K562 (cell line): Measurements from ENCODE around the gene PAFAH2. TPM values are rescaled to one million over a fixed set of nuclear protein-coding genes. Genes with fewer than 3 reads are reported as not detected.

Experiments used
- ATAC-seq: fragments of 200-7000 bp; cut with Tn5 transposase; 3 replicates; pipeline ENCODE4 v1.9.1; 2020; ENCODE audit warnings: moderate library complexity
- BruUV-seq: library from RNA; stranded (reverse); fragments of 400-500 nt; replicated peaks from 2 replicates; lab custom pipeline; 2021; lab: Mats Ljungman, UMichigan
- CTCF ChIA-PET: fragments of 300-600 bp; formaldehyde crosslinking; extraction: SDS; loops from one replicate; lab custom pipeline; 2021; ENCODE audit warnings: low intra/inter-chr PET ratio; lab: Yijun Ruan, JAX
- POLR2A ChIA-PET: fragments of 300-600, 350-650 bp; sonication (Branson Sonifier 250); formaldehyde crosslinking; extraction: SDS; loops from one replicate; lab custom pipeline; 2021; ENCODE audit warnings: antibody characterized with exemption, inconsistent platforms; lab: Yijun Ruan, JAX
- DNase-seq, 4 experiments: peaks; one replicate each; pipeline versions ENCODE4 v3.0.0 to v3.0.0-alpha.2; 2011 to 2018; ENCODE audit warnings: low spot score in 3 of 4, mixed read lengths in 3 of 4; ENCODE audit errors: extremely low read depth in 1 of 4
- FAIRE-seq: peaks from 2 replicates; lab custom pipeline; 2011; peaks lifted over from hg19 to GRCh38; lab: Jason Lieb, UNC
- H2AFZ ChIP-seq: 2 replicates; pipeline ENCODE4 v1.6.0; 2011; ENCODE audit warnings: low read depth, low read length, control low read depth, inconsistent platforms
- H3K27ac ChIP-seq: fragments of 200-600 bp; 3 replicates; pipeline ENCODE4 v1.8.0; 2011; ENCODE audit warnings: low read depth, mild to moderate bottlenecking, control low read depth, inconsistent platforms, low read length, moderate library complexity, mixed read lengths; ENCODE audit errors: extremely low read depth
- H3K27me3 ChIP-seq, 2 experiments: fragments of 300-600 bp in 1 of 2; 2 replicates in 1 of 2; 3 replicates in 1 of 2; pipeline versions ENCODE4 v1.6.0 to v1.8.0; 2011; ENCODE audit warnings: inconsistent platforms in 2 of 2, low read length in 2 of 2, mild to moderate bottlenecking in 1 of 2, mixed read lengths in 1 of 2, moderate library complexity in 1 of 2; ENCODE audit not compliant: control insufficient read depth in 2 of 2, insufficient read depth in 2 of 2
- H3K36me3 ChIP-seq: fragments of 300-600 bp; 3 replicates; pipeline ENCODE4 v1.8.0; 2011; ENCODE audit warnings: mild to moderate bottlenecking, low read length, inconsistent platforms; ENCODE audit not compliant: control insufficient read depth, insufficient read depth
- H3K4me1 ChIP-seq, 2 experiments: fragments of 200-600 bp in 1 of 2; replicated peaks in 1 of 2; 2 replicates in 1 of 2; 3 replicates in 1 of 2; pipeline versions ENCODE4 v1.5.1 to v1.8.0; 2011; ENCODE audit warnings: inconsistent platforms in 2 of 2, low read length in 2 of 2, mild to moderate bottlenecking in 1 of 2, mixed read lengths in 1 of 2, moderate library complexity in 1 of 2; ENCODE audit not compliant: control insufficient read depth in 2 of 2, insufficient read depth in 2 of 2
- H3K4me2 ChIP-seq: 2 replicates; pipeline ENCODE4 v1.6.1; 2011; ENCODE audit warnings: low read length, control low read depth, inconsistent platforms, mixed read lengths; ENCODE audit not compliant: insufficient read depth
- H3K4me3 ChIP-seq: fragments of 200-600 bp; sonication (generic), shearing (Covaris generic); 2 replicates; pipeline ENCODE4 v1.5.1; 2016; ENCODE audit warnings: control low read depth, inconsistent platforms
- H3K79me2 ChIP-seq: fragments of 200-600 bp; 3 replicates; pipeline ENCODE4 v1.8.0; 2011; ENCODE audit warnings: low read length, inconsistent platforms; ENCODE audit not compliant: control insufficient read depth, insufficient read depth
- H3K9ac ChIP-seq, 2 experiments: 2 replicates each; pipeline versions ENCODE4 v1.6.0 to v1.6.1; 2011; ENCODE audit warnings: low read depth in 2 of 2, low read length in 2 of 2, control low read depth in 1 of 2, inconsistent platforms in 1 of 2, mild to moderate bottlenecking in 1 of 2, mixed read lengths in 1 of 2; ENCODE audit not compliant: insufficient read depth in 1 of 2
- H3K9me1 ChIP-seq: one replicate; pipeline ENCODE4 v1.6.0; 2011; ENCODE audit warnings: inconsistent platforms, mild to moderate bottlenecking, low read length, moderate library complexity; ENCODE audit not compliant: control insufficient read depth, insufficient read depth
- H3K9me3 ChIP-seq: replicated peaks from 2 replicates; pipeline ENCODE4 v1.5.1; 2011; ENCODE audit warnings: low read depth, low read length, inconsistent platforms; ENCODE audit not compliant: control insufficient read depth, insufficient read depth
- H4K20me1 ChIP-seq: replicated peaks from 2 replicates; pipeline ENCODE4 v1.6.1; 2011; ENCODE audit warnings: low read length, inconsistent platforms, mixed read lengths; ENCODE audit not compliant: control insufficient read depth, insufficient read depth
- BHLHE40 ChIP-seq: IDR thresholded peaks from 2 replicates; pipeline ENCODE4 v1.6.1; 2011; ENCODE audit warnings: low read length, improper control_type of control experiment
- CBFB ChIP-seq: sonication (generic); formaldehyde crosslinking; IDR thresholded peaks from 2 replicates; pipeline ENCODE4 v1.4.0; 2020; ENCODE audit warnings: mild to moderate bottlenecking, missing genetic modification reagents
- HLTF ChIP-seq: fragments of 450-650 bp; IDR thresholded peaks from 2 replicates; pipeline ENCODE4 v1.6.1; 2016
- LARP7 ChIP-seq: fragments of 450-650 bp; IDR thresholded peaks from 2 replicates; pipeline ENCODE4 v1.6.1; 2016
- in situ Hi-C: fragments of 300-500 bp; cut with MboI; formaldehyde crosslinking; loops from 4 replicates; pipeline ENCODE4 v1.15.0; 2018; ENCODE audit warnings: inconsistent platforms, mixed read lengths
- intact Hi-C: fragments of 100-400 bp; cut with micrococcal nuclease; formaldehyde crosslinking; loops from 2 replicates; pipeline ENCODE4 v1.14.2; 2022
- polyA plus RNA-seq, 8 experiments: library from polyadenylated mRNA; depleted of rRNA in 4 of 8; stranded (reverse) in 5 of 8; unstranded in 3 of 8; fragments of >200 nt; fragmentation: Nextera tagmentation in 2 of 8; fragmentation: Illumina TruSeq in 1 of 8; extraction: Ambion mirVana in 2 of 8; extraction: Trizol in 1 of 8; gene quantifications; 2 replicates each; pipeline versions ENCODE4 v1.2.1 to v1.2.3, GENCODE V29; 2011 to 2014; ENCODE audit warnings: inconsistent platforms in 1 of 8, missing spikeins in 1 of 8
- total RNA-seq, 7 experiments: library from RNA; depleted of rRNA in 6 of 7; stranded (reverse); fragments of >200 nt in 6 of 7; fragmentation: Illumina TruSeq in 2 of 7; extraction: Trizol in 2 of 7; gene quantifications; 2 replicates each; pipeline versions ENCODE4 v1.2.1 to v1.2.3, GENCODE V29; 2011 to 2021; ENCODE audit warnings: low replicate concordance in 1 of 7
- TF ChIP-seq, protein P1 (sequence below): IDR thresholded peaks from 2 replicates; pipeline ENCODE4 v1.6.1; 2016; ENCODE audit warnings: missing genetic modification characterization, missing compliant biosample characterization
- TF ChIP-seq, protein P2 (sequence below), 2 experiments: fragments of 450-650 bp; IDR thresholded peaks; 2 replicates each; pipeline ENCODE4 v1.6.1; 2016

PAFAH2 gene
- total and polyA plus RNA-seq, 9 of the 15 experiments (the other 6 are each of a cell fraction or from before 2014, with no cell fraction given), result 4.2 to 10.9 (median 6.8) TPM

DNA sequence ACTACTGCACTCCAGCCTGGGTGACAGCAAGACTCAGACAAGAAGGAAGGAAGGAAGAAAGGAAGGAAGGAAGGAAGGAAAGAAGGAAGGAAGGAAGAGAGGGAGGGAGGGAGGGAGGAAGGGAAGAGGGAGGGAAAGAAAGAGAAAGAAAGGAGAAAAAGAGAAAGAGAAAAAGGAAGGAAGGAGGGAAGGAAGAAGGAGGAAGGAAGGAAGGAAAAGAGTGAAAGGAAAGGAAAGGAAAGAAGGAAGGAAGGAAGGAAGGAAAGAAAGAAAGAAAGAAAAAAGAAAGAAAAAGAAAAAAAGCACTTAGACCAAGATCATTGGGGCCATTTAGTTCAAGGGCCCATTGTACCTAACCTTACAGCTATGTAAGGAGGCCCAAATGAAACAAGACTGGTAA is 42.3 kb downstream of the PAFAH2 start:
- H3K27ac ChIP-seq, result no peak overlapping the region
- H4K20me1 ChIP-seq, result no peaks in the 10 kb centered on the region
- no peaks in the 10 kb centered on the region for H3K79me2 ChIP-seq
- no peak overlapping the region for H2AFZ ChIP-seq
- H3K4me3 ChIP-seq, result no peak overlapping the region
- 0 out of 5 replicates have a peak, but pooled peaks cover 0 to 4% of the 10 kb centered on the region in 2 experiments for H3K4me1 ChIP-seq
- no peak overlapping the region for H3K4me2 ChIP-seq
- ATAC-seq (no peak), DNase-seq (no peak), FAIRE-seq (no peak)
- H3K9me3 ChIP-seq, result peaks cover 4% of the 10 kb centered on the region
- no peaks in the 10 kb centered on the region for H3K9me1 ChIP-seq
- in situ Hi-C loops, result no loop called here
- no TSS peak for BruUV-seq
- ChIA-PET POLR2A (interaction anchor here (0.6 to 2.3 kb wide), 7 partner anchors 8 to 27 kb away, joined by 3 to 7 read pairs (median 3); no protein-coding TSS in a partner anchor), CTCF (no interaction called here)
- TF ChIP-seq, protein P1, sequence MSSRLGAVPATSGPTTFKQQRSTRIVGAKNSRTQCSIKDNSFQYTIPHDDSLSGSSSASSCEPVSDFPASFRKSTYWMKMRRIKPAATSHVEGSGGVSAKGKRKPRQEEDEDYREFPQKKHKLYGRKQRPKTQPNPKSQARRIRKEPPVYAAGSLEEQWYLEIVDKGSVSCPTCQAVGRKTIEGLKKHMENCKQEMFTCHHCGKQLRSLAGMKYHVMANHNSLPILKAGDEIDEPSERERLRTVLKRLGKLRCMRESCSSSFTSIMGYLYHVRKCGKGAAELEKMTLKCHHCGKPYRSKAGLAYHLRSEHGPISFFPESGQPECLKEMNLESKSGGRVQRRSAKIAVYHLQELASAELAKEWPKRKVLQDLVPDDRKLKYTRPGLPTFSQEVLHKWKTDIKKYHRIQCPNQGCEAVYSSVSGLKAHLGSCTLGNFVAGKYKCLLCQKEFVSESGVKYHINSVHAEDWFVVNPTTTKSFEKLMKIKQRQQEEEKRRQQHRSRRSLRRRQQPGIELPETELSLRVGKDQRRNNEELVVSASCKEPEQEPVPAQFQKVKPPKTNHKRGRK (tag), result peak; percentile 97
- no peak for TF ChIP-seq BHLHE40
- no peak for TF ChIP-seq CBFB (CRISPR knock-in tag)
- 0 out of 2 replicates have a peak, but pooled peaks have one; percentile 51 for TF ChIP-seq LARP7
- TF ChIP-seq, protein P2, sequence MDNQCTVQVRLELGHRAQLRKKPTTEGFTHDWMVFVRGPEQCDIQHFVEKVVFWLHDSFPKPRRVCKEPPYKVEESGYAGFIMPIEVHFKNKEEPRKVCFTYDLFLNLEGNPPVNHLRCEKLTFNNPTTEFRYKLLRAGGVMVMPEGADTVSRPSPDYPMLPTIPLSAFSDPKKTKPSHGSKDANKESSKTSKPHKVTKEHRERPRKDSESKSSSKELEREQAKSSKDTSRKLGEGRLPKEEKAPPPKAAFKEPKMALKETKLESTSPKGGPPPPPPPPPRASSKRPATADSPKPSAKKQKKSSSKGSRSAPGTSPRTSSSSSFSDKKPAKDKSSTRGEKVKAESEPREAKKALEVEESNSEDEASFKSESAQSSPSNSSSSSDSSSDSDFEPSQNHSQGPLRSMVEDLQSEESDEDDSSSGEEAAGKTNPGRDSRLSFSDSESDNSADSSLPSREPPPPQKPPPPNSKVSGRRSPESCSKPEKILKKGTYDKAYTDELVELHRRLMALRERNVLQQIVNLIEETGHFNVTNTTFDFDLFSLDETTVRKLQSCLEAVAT (IDR thresholded peaks at IDR 0.05), result 0 out of 4 replicates have a peak, but pooled peaks of 1 of the 2 experiments have one; percentile 44
- 0 out of 2 replicates have a peak, but pooled peaks have one; percentile 54 for TF ChIP-seq HLTF
- intact Hi-C loops, result no loop called here
- peaks cover 15% of the 10 kb centered on the region; the same call in 1 of the 3 replicates for H3K36me3 ChIP-seq
- no peaks in the 10 kb centered on the region for H3K27me3 ChIP-seq
- H3K9ac ChIP-seq, result no peak overlapping the region
